Tibial nerve (tissue), 3 donors: ENCODE data around the gene CLCN1.

ENCODE experiments used
- POLR2A ChIP-seq, 2 donors: fragments of 450-650 bp; IDR thresholded peaks; one replicate each; pipeline ENCODE4 v1.6.1; 2017; ENCODE audit warnings: antibody characterized with exemption in 2 of 2, mild to moderate bottlenecking in 2 of 2, moderate library complexity in 2 of 2
- TF ChIP-seq, protein P1 (sequence below), 5 experiments: fragments of 200-600 bp in 3 of 5; fragments of 450-650 bp in 2 of 5; sonication (generic) in 3 of 5; IDR thresholded peaks; one replicate each; pipeline ENCODE4 v1.5.1; 2016 to 2019; ENCODE audit warnings: antibody characterized with exemption in 5 of 5, mild to moderate bottlenecking in 3 of 5, moderate library complexity in 2 of 5

DNA sequence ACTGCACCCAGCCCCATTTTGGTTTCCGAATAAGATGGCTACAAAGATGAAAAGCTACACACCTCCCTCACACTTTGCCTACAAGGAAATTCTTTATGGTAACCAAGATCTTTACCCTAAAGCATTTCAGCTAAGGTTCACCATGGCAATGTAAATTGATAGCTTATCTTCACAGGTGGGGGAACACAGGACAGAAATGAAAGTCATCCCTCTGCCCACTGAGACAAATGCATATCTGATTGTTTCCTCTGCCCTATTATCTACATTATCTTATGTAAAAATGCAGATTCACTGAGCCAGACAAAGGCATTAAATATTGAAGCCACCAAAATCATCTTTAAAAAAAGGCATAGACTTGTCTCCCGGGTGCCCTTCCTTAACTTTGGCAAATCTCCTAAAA, 34.4 kb upstream of the CLCN1 start:
- TF ChIP-seq, protein P1, sequence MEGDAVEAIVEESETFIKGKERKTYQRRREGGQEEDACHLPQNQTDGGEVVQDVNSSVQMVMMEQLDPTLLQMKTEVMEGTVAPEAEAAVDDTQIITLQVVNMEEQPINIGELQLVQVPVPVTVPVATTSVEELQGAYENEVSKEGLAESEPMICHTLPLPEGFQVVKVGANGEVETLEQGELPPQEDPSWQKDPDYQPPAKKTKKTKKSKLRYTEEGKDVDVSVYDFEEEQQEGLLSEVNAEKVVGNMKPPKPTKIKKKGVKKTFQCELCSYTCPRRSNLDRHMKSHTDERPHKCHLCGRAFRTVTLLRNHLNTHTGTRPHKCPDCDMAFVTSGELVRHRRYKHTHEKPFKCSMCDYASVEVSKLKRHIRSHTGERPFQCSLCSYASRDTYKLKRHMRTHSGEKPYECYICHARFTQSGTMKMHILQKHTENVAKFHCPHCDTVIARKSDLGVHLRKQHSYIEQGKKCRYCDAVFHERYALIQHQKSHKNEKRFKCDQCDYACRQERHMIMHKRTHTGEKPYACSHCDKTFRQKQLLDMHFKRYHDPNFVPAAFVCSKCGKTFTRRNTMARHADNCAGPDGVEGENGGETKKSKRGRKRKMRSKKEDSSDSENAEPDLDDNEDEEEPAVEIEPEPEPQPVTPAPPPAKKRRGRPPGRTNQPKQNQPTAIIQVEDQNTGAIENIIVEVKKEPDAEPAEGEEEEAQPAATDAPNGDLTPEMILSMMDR (IDR thresholded peaks at IDR 0.05): no peak
- no peak for TF ChIP-seq POLR2A (IDR thresholded peaks at IDR 0.05)
